Fibroblast of skin of scalp (primary cell): Measurements from ENCODE around the gene GLI1.
"Not testable (repeated sequence)": the region's sequence is repeated elsewhere in the genome, so short reads cannot be mapped to it uniquely, and the experiment has no call there.

Source experiments
- DNase-seq: peaks from one replicate; pipeline ENCODE4 v3.0.0-alpha.2; 2013

GLI1 gene

GRCh38 chr12:57498132-57498502 lies 38.5 kb downstream of the GLI1 start:
- no peak for DNase-seq

GRCh38 chr12:57498571-57498970 lies 39.0 kb downstream of the GLI1 start:
- no peak for DNase-seq

GRCh38 chr12:57500213-57500612 lies 40.6 kb downstream of the GLI1 start:
- no peak for DNase-seq

- DNase-seq = not testable (repeated sequence)
These were observed 42.9 kb downstream of the GLI1 start for GRCh38 chr12:57502311-57502969.

- not testable (repeated sequence) for DNase-seq
These were observed 47.0 kb downstream of the GLI1 start for GRCh38 chr12:57506541-57506940.

GRCh38 chr12:57507796-57508195 lies 48.2 kb downstream of the GLI1 start:
- not testable (repeated sequence) for DNase-seq

- no peak for DNase-seq
These were observed 51.6 kb downstream of the GLI1 start for GRCh38 chr12:57511161-57511560.

- no peak for DNase-seq
These were observed 52.2 kb downstream of the GLI1 start for GRCh38 chr12:57511588-57512325.

GRCh38 chr12:57512665-57513064 lies 53.1 kb downstream of the GLI1 start:
- no peak for DNase-seq

- no peak for DNase-seq
These were observed 53.7 kb downstream of the GLI1 start for GRCh38 chr12:57513266-57513665.

GRCh38 chr12:57513677-57514076 lies 54.1 kb downstream of the GLI1 start:
- DNase-seq = not testable (repeated sequence)

GRCh38 chr12:57514246-57514645 lies 54.7 kb downstream of the GLI1 start:
- DNase-seq = not testable (repeated sequence)

GRCh38 chr12:57514720-57515407 lies 55.3 kb downstream of the GLI1 start:
- no peak for DNase-seq

- DNase-seq = no peak
These were observed 55.9 kb downstream of the GLI1 start for GRCh38 chr12:57515408-57515933.

- no peak for DNase-seq
These were observed 56.5 kb downstream of the GLI1 start for GRCh38 chr12:57515934-57516541.

- no peak for DNase-seq
These were observed 57.1 kb downstream of the GLI1 start for GRCh38 chr12:57516617-57517153.

GRCh38 chr12:57517187-57517586 lies 57.6 kb downstream of the GLI1 start:
- peak; percentile 61 for DNase-seq

GRCh38 chr12:57517718-57518117 lies 58.1 kb downstream of the GLI1 start:
- not testable (repeated sequence) for DNase-seq

GRCh38 chr12:57518176-57518919 lies 58.8 kb downstream of the GLI1 start:
- DNase-seq = no peak

- DNase-seq = peak; percentile 74
These were observed 59.6 kb downstream of the GLI1 start for GRCh38 chr12:57518920-57519795.

GRCh38 chr12:57519796-57520052 lies 60.1 kb downstream of the GLI1 start:
- no peak for DNase-seq
